ENCODE results near the gene OR2D2. TPM values are rescaled to one million over a fixed set of nuclear protein-coding genes. Genes with fewer than 3 reads are reported as not detected.

OR2D2 gene
- total and polyA plus RNA-seq, 7 donors, result not detected

- H3K9me3 ChIP-seq, result no peaks in the 10 kb centered on the region
- H3K4me3 ChIP-seq, result no peak overlapping the region
- no peaks in the 10 kb centered on the region for H3K27me3 ChIP-seq
- intact Hi-C loops (cut with DNase I), result no loop called here
- no peak for TF ChIP-seq POLR2AphosphoS5 (IDR thresholded peaks at IDR 0.05)
- no peak for TF ChIP-seq EP300 (IDR thresholded peaks at IDR 0.05)
- TF ChIP-seq CTCF (IDR thresholded peaks at IDR 0.05), result no peak
- TF ChIP-seq POLR2A (IDR thresholded peaks at IDR 0.05), result no peak
- WGBS, 2 donors, result 47 to 61% methylated on average over 2 of the region's 2 CpGs
- H3K36me3 ChIP-seq, result no peaks in the 10 kb centered on the region
- no peak for DNase-seq
- no peak overlapping the region for H3K27ac ChIP-seq
- no peaks in the 10 kb centered on the region for H3K4me1 ChIP-seq
These were observed 8.2 kb upstream of the OR2D2 start for GRCh38 chr11:6900327-6900999.

GRCh38 chr11:6898911-6899310 is 6.6 kb upstream of the OR2D2 start:
- no peak overlapping the region for H3K27ac ChIP-seq
- no peaks in the 10 kb centered on the region for H3K36me3 ChIP-seq
- 48 to 75% methylated on average over 1 of the region's 1 CpG for WGBS, 2 donors
- intact Hi-C loops (cut with DNase I), result no loop called here
- TF ChIP-seq POLR2AphosphoS5 (IDR thresholded peaks at IDR 0.05) (no peak), CTCF (IDR thresholded peaks at IDR 0.05) (no peak), EP300 (IDR thresholded peaks at IDR 0.05) (no peak), POLR2A (IDR thresholded peaks at IDR 0.05) (no peak)
- H3K9me3 ChIP-seq, result no peaks in the 10 kb centered on the region
- DNase-seq, result no peak
- no peaks in the 10 kb centered on the region for H3K4me1 ChIP-seq
- H3K27me3 ChIP-seq, result no peaks in the 10 kb centered on the region
- no peak overlapping the region for H3K4me3 ChIP-seq

- intact Hi-C loops (cut with DNase I), result no loop called here
- DNase-seq, result no peak
- no peaks in the 10 kb centered on the region for H3K36me3 ChIP-seq
- H3K27ac ChIP-seq, result no peak overlapping the region
- H3K27me3 ChIP-seq, result no peaks in the 10 kb centered on the region
- TF ChIP-seq CTCF (IDR thresholded peaks at IDR 0.05), result no peak
- no peak for TF ChIP-seq POLR2AphosphoS5 (IDR thresholded peaks at IDR 0.05)
- no peak for TF ChIP-seq POLR2A (IDR thresholded peaks at IDR 0.05)
- no peak for TF ChIP-seq EP300 (IDR thresholded peaks at IDR 0.05)
- H3K9me3 ChIP-seq, result no peaks in the 10 kb centered on the region
- H3K4me3 ChIP-seq, result no peak overlapping the region
- H3K4me1 ChIP-seq, result no peaks in the 10 kb centered on the region
These were observed 2.7 kb upstream of the OR2D2 start for GRCh38 chr11:6895010-6895409.

GRCh38 chr11:6894097-6894496 is 1.8 kb upstream of the OR2D2 start:
- DNase-seq, result no peak
- no peaks in the 10 kb centered on the region for H3K4me1 ChIP-seq
- H3K9me3 ChIP-seq, result no peaks in the 10 kb centered on the region
- no peaks in the 10 kb centered on the region for H3K36me3 ChIP-seq
- no peaks in the 10 kb centered on the region for H3K27me3 ChIP-seq
- no peak for TF ChIP-seq POLR2A (IDR thresholded peaks at IDR 0.05)
- no peak for TF ChIP-seq POLR2AphosphoS5 (IDR thresholded peaks at IDR 0.05)
- no peak for TF ChIP-seq EP300 (IDR thresholded peaks at IDR 0.05)
- no peak for TF ChIP-seq CTCF (IDR thresholded peaks at IDR 0.05)
- intact Hi-C loops (cut with DNase I), result no loop called here
- H3K27ac ChIP-seq, result no peak overlapping the region
- no peak overlapping the region for H3K4me3 ChIP-seq

GRCh38 chr11:6889835-6890234 is 2.5 kb downstream of the OR2D2 start:
- Histone ChIP-seq H3K4me3 (no peak overlapping the region), H3K4me1 (no peaks in the 10 kb centered on the region), H3K27me3 (no peaks in the 10 kb centered on the region), H3K9me3 (peaks cover 0 to 3% (median under 1%) of the 10 kb centered on the region in 4 donors), H3K36me3 (no peaks in the 10 kb centered on the region), H3K27ac (no peak overlapping the region)
- intact Hi-C loops (cut with DNase I), result no loop called here
- DNase-seq, result no peak
- no peak for TF ChIP-seq CTCF (IDR thresholded peaks at IDR 0.05)
- TF ChIP-seq POLR2AphosphoS5 (IDR thresholded peaks at IDR 0.05), result no peak
- TF ChIP-seq EP300 (IDR thresholded peaks at IDR 0.05), result no peak
- TF ChIP-seq POLR2A (IDR thresholded peaks at IDR 0.05), result no peak
- 80 to 82% methylated on average over 1 of the region's 1 CpG for WGBS, 2 donors
